Activated T-helper 1 cell treated with anti-CD3 and anti-CD28 coated beads, Interleukin-12 subunit alpha, Interleukin-12 subunit beta, Interleukin-2, Interleukin-4 antibody, amounts not matched to agents 30 ng/mL and 10 ng/mL and 1 ng/mL, durations not matched to agents 14 hours and 24 hours and 36 hours (primary cell): ENCODE measurements around the gene MCIDAS. TPM values are rescaled to one million over a fixed set of nuclear protein-coding genes. Genes with fewer than 3 reads are reported as not detected.
A peak's percentile ranks its signal among the peaks of the same experiment; 100 is the strongest.

ENCODE experiments used
- DNase-seq: peaks from one replicate; pipeline ENCODE4 v3.0.0; 2021; ENCODE audit warnings: low spot score
- H3K27ac Mint-ChIP-seq: one replicate; pipeline ENCODE4 v1.8.0; 2021; ENCODE audit warnings: mild to moderate bottlenecking, mixed read lengths
- H3K27me3 Mint-ChIP-seq: one replicate; pipeline ENCODE4 v1.8.0; 2022; ENCODE audit warnings: mild to moderate bottlenecking, moderate library complexity, mixed read lengths; ENCODE audit not compliant: insufficient read depth
- H3K36me3 Mint-ChIP-seq: one replicate; pipeline ENCODE4 v1.8.0; 2021; ENCODE audit warnings: low read depth, mixed read lengths
- H3K4me1 Mint-ChIP-seq: one replicate; pipeline ENCODE4 v1.8.0; 2021; ENCODE audit warnings: low read depth, mixed read lengths
- H3K4me3 Mint-ChIP-seq: one replicate; pipeline ENCODE4 v1.8.0; 2021; ENCODE audit warnings: mild to moderate bottlenecking, moderate library complexity, mixed read lengths
- H3K9me3 Mint-ChIP-seq: one replicate; pipeline ENCODE4 v1.8.0; 2021; ENCODE audit warnings: mixed read lengths
- intact Hi-C: fragments of 100-400 bp; cut with micrococcal nuclease; formaldehyde crosslinking; loops from one replicate; pipeline ENCODE4 v1.15.1; 2024
- total RNA-seq: library from RNA; stranded (reverse); gene quantifications from 2 replicates; pipeline ENCODE4 v1.2.3, GENCODE V29; 2022

MCIDAS gene
- total RNA-seq, 1 donor from 2014 or later: not detected

DNA sequence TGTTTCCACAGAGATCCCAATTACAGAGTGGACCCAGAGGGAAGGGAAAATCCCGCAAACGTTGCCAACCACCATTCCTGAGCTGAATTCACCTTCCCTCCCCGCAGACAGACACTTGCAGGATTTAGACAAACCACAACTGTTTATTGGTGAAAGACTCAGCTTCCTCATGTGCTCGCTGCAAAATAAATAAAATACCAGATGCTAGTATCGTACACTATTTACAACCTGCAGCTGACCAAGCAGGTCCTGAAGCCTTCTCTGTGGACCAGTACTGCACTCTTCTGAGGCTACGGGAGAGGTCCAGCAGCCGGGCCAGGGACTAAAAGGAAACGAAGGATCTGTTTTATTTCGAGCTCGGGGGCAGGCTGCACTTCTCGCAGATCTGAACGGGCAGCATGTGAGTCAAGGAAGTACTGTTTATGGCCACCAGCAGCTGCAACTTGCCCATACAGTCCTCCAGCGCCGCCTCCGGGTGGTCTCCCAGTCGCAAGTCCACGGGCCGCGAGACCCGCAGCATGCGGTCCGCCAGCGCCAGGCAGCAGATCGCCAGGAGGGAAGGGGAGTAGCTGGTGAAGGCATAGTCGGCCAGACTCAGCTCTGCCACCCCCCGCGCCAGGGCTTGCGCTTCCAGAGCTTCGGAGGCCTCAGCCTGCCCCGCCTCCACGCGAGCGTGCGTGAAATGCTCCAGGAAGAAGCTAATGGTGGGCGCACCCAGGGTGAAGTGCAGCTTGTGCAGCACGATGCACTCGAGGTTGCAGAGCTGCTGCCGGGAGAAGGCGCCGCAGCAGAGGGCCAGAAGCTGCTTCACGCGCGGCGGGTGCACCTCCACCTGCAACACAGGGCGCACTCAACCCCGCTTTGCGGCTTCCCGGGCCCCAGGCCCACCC, 4.2 kb upstream of the MCIDAS start:
- no peak for DNase-seq
- H3K9me3 Mint-ChIP-seq: no peaks in the 10 kb centered on the region
- H3K27ac Mint-ChIP-seq: no peak overlapping the region
- peak overlapping the region; percentile 83 for H3K4me3 Mint-ChIP-seq
- no peaks in the 10 kb centered on the region for H3K36me3 Mint-ChIP-seq
- peaks cover 52% of the 10 kb centered on the region for H3K4me1 Mint-ChIP-seq
- peaks cover 77% of the 10 kb centered on the region for H3K27me3 Mint-ChIP-seq
- intact Hi-C loops: loop anchor here (1.0 kb wide), 1 partner anchor 8 kb away; no protein-coding TSS in a partner anchor

DNA sequence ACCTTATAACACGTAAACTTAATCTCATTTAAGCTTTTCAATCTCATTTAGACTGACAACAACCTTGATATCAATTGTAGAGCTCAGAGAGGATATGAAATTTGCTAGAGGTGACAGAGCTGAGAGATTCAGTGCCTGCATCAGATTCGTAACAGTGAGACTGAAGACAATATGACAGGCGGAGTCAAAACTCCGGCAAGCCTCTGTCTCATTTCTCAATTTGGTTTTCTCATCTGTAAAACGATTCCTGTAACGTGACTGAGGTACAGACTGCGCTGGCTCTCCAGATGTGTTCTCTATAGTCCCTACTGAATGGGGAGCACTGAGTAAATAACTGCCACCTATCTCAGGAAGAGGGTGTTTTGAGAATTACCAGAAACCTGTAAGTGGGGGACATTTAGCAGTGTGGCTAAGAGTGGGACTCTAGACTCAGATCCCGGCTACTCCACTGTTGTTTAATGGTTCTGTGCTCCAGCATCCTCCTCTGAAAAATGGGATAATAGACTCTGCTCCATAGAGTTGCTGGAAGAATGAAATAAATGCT, 3.0 kb upstream of the MCIDAS start:
- Mint-ChIP-seq H3K27ac (no peak overlapping the region), H3K36me3 (no peaks in the 10 kb centered on the region), H3K4me3 (no peak overlapping the region), H3K4me1 (peaks cover 55% of the 10 kb centered on the region), H3K27me3 (peaks cover 80% of the 10 kb centered on the region), H3K9me3 (no peaks in the 10 kb centered on the region)
- DNase-seq: no peak
- intact Hi-C loops: no loop called here

DNA sequence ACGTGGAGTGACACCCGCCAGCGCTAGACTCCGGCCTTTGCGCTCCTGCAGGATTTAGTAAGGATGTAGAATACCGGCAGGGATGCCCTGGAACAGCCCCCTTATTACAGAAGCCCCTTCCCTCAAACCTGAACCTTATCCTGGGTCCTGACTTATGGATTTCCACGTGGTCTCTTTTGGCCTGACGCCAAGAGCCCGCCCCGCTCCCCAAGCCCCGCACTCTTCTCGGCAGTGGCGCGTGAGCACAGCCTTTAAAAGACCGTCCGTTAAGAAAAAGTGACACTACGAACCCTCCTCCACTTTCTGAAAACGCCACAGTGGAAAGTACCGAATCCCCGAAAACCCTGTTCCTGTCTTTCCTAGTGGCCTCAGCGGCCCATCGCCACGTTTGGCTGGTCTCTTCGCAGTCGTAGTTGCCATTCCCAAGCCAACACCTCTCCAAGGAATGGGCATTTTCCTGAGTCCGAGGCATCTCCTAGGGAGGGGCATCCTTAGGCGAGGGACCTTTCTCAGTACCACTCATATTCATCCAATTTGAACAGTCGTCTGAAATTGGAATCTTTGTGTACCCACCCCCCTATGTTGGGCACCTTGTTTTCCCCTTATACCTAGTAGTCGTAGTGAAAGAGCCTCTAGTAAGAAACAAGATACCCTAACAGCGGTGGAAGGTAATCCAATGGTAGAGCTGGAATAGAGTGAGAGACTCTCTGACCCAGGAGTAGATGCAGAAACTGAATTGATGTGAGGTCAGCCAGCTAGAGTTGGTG, 732 bp upstream of the MCIDAS start:
- intact Hi-C loops: loop anchor here (1.0 to 10.0 kb wide), 4 partner anchors 55 to 1743 kb away; partner anchors contain the start of genes ARL15, CDC20B and FST
- Mint-ChIP-seq H3K4me1 (peaks cover 61% of the 10 kb centered on the region), H3K27ac (peak overlapping the region; percentile 62), H3K9me3 (no peaks in the 10 kb centered on the region), H3K27me3 (peaks cover 88% of the 10 kb centered on the region), H3K36me3 (no peaks in the 10 kb centered on the region), H3K4me3 (peak overlapping the region; percentile 68)
- no peak for DNase-seq

DNA sequence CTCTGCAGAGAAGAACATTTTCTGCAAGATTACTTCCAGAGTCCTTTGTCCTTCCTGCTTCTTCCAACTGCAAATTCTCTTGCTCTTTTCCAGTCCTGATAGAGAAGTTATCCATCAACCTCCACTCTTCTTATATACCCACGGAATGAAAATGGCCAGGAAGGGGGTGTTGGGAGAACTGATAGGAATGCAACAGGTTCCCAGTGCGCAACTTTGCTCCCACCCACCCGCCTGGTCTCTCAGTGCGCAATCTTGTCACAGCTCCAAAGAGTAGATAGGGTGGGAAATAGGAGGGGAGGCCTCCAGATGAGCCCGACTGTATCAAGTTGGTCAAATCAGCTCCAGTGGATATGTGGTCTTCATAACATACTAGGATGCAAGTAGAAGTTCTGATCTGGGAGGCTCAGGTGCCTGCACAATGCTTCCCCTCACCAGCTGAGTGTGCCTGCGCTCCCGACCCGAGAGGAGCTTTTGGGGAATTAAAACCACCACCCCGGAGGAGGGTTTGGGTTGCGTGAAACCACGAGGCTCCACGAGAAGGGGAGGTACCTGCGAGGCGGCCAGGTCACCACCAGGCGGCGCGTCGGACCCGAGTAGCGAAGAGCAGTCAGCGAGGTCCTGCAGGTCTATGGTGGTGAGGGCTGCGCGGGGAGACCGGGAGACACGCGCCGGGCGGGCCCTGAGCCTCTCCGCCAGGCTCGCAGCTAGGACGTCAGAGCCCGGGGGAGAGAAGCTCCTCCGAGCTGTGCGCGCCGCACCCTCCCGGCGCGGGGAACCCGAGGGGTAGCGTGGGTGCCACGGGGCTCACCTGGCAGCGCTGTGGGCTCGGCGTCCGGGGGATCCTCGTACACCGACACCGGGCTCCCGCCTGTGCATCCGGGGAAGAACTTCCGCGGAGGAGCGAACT, 835 bp downstream of the MCIDAS start:
- H3K4me3 Mint-ChIP-seq: peak overlapping the region; percentile 61
- peak overlapping the region; percentile 65 for H3K27ac Mint-ChIP-seq
- no peak for DNase-seq
- H3K36me3 Mint-ChIP-seq: no peaks in the 10 kb centered on the region
- intact Hi-C loops: loop anchor here (5.0 to 10.0 kb wide), 3 partner anchors 466 to 1741 kb away; partner anchors contain the start of genes ARL15 and FST
- peaks cover 58% of the 10 kb centered on the region for H3K4me1 Mint-ChIP-seq
- peaks cover 87% of the 10 kb centered on the region for H3K27me3 Mint-ChIP-seq
- peaks cover 4% of the 10 kb centered on the region for H3K9me3 Mint-ChIP-seq

DNA sequence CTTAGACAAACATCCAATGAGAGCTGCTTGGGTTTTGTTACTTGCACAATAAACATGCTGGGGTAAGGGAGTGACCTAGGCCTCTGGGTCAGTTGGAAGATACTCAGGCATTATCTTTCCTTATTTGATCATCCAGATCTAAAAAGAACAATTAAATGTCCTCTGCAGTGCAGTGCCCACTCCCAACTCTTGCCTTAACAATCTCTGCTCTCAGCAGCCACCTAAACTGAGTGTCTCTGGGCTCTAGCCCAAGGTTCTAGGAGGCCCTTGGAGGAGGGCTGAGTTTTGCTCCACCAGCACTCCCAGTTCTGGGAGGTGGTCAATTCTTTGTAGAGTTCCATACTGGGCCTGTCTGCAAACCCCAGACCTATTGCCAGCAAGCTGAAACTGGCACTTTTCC, 1.8 kb downstream of the MCIDAS start:
- no peaks in the 10 kb centered on the region for H3K36me3 Mint-ChIP-seq
- no peak for DNase-seq
- intact Hi-C loops: loop anchor here (5.0 to 10.0 kb wide), 3 partner anchors 467 to 1741 kb away; partner anchors contain the start of genes ARL15 and FST
- peak overlapping the region; percentile 22 for H3K4me3 Mint-ChIP-seq
- peaks cover 58% of the 10 kb centered on the region for H3K4me1 Mint-ChIP-seq
- no peak overlapping the region for H3K27ac Mint-ChIP-seq
- H3K27me3 Mint-ChIP-seq: peaks cover 87% of the 10 kb centered on the region
- peaks cover 4% of the 10 kb centered on the region for H3K9me3 Mint-ChIP-seq

DNA sequence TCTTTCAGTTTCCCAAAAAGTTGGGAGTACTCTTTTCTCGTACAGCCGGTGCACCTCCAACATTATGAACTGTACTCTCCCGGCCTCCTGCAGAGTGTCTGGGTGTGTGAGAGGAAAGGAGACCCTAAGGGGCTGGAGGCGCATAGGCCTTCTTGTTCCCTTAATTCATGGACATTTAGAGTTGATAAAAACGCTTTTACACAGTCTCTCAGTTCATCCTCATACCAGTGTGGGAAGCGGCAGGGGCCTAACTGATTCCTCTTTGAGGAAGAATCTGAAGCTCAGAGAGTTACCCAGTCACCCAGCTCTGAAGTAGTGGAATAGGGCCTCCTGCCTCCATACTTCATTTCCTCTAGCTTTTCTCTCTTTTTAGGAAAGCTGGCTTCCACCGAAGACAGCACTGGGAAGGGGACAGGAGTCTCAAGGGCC, 3.3 kb downstream of the MCIDAS start:
- Mint-ChIP-seq H3K27ac (no peak overlapping the region), H3K27me3 (peaks cover 87% of the 10 kb centered on the region), H3K4me3 (peak overlapping the region; percentile 19), H3K9me3 (peaks cover 4% of the 10 kb centered on the region), H3K4me1 (peaks cover 53% of the 10 kb centered on the region), H3K36me3 (no peaks in the 10 kb centered on the region)
- intact Hi-C loops: loop anchor here (1.0 to 10.0 kb wide), 4 partner anchors 7 to 1739 kb away; partner anchors contain the start of genes ARL15 and FST
- no peak for DNase-seq

DNA sequence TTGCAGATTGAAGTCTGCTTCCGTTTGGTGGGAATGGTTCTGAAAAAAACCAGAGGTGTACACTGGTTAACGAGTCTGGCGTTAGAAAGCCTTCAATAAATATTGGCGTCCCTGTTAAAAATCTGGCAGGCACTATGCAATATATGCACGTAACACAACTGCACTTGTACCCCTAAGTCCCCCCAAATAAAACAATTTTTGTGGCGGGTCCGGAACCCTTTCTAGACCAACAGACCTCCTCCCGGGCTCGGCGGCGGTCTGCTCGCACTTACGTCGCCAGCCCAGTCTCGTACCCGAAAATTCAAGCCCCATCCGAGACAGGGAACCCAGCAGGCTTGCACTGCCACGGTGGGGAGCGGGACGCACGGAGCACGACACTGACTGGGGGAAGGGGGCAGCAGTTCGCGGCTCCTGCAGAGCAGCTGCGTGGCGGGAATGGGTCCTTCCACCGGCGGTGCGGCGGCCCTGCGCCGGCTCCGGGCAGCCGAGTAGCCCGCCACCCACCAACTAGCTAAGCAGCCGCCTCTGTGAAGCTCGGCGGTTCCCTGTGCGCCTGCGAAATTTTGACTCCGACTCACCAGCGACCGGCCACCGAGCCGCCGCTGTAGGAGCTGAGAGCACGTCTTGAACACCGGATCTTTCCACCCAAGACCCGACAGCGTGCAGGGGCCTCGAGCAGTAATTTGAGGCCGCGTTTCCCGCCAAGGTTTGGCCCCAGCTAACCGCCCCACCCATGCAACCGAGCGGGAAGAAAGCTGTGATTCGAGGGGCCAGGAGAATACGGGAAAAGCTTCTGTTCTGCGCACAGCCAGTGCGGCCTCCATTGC, 3.9 kb downstream of the MCIDAS start:
- H3K27me3 Mint-ChIP-seq: peaks cover 87% of the 10 kb centered on the region
- H3K4me1 Mint-ChIP-seq: peaks cover 53% of the 10 kb centered on the region
- H3K4me3 Mint-ChIP-seq: peak overlapping the region; percentile 41
- intact Hi-C loops: loop anchor here (1.0 to 10.0 kb wide), 4 partner anchors 8 to 1738 kb away; partner anchors contain the start of genes ARL15 and FST
- no peak for DNase-seq
- H3K27ac Mint-ChIP-seq: peak overlapping the region; percentile 73
- H3K9me3 Mint-ChIP-seq: peaks cover 4% of the 10 kb centered on the region
- H3K36me3 Mint-ChIP-seq: no peaks in the 10 kb centered on the region

DNA sequence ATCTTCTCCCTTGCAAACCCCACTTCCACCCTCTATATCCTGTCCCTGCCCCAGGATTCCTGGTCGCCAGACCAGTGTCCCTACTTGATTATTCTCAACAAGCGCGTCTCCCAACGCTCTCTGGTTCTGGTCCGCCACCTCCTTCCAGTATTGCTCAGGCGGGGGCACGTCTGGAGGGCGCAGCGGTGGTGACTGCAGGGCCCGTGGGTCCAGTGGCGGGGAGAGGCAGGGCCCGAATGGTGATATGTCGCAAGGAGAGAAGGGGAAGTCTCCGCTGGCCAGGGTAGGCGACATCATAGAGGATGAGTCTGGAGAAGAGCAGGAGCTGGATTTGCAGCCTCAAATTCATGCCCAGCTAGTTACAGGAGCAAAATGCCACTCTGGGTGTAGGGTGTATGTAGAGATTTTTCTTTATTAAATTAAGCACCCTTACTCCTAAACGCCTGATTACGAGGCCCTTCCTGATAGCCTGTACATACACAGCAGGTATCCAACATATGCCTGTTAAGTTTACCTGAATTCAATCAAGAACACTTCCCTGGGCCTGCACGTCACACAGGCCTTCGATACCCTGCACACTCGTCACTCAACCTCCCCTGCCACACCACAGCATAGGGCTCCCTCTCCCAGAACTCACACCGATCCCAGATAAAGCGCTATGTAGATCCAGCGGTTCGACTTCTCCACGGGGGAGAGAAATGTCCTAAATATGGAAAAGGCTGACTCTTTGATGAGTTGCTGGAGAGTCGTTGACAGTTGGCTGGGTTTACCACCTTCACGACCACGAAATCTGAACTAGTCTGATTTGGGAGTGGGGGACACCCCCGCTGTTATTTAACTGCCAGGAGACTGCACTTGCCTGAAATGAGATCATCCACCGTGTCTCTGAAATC, 4.8 kb downstream of the MCIDAS start:
- peak overlapping the region; percentile 41 for H3K4me3 Mint-ChIP-seq
- peaks cover 45% of the 10 kb centered on the region for H3K4me1 Mint-ChIP-seq
- peaks cover 83% of the 10 kb centered on the region for H3K27me3 Mint-ChIP-seq
- peak overlapping the region; percentile 73 for H3K27ac Mint-ChIP-seq
- H3K36me3 Mint-ChIP-seq: no peaks in the 10 kb centered on the region
- peaks cover 4% of the 10 kb centered on the region for H3K9me3 Mint-ChIP-seq
- DNase-seq: no peak
- intact Hi-C loops: loop anchor here (5.0 to 10.0 kb wide), 3 partner anchors 335 to 1738 kb away; partner anchors contain the start of genes ARL15 and FST

DNA sequence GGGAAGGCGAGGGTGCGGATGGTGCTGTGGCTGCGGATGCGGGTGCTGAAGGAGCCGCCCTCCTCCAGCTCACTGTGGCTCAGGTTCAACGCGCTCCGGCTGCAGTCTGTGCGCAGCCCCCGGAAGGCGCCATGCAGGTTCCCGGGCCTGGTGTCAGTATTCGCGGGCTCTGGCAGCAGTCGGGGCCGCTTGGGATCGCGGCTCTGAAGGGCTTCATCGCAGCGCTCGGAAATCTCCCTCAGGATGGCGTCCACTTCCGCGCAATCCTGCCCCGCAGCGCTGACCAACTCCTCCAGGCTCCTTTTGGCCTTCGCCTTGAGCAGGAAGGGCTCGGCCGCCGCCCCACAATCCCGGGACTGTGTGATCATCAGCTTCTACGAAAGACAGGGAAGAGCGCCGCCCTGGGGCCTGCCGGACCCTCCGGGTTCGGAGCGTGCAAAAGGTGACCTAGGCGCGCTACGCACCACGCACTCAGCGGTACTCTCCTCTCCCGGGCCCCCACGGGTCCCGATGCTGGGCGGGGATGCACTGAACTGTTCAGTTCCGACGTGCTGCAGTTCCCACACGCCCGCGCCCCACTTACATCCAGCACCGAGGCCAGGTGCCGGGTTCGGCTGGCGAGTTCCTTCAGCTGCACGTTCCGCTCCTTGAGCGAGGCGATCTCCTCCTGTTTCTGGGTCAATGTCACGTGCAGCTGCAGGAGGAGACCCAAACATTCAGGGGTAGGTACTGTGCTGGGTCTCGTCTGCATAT, 6.5 kb downstream of the MCIDAS start:
- Mint-ChIP-seq H3K27ac (peak overlapping the region; percentile 23), H3K36me3 (no peaks in the 10 kb centered on the region), H3K27me3 (peaks cover 80% of the 10 kb centered on the region), H3K4me1 (peaks cover 39% of the 10 kb centered on the region), H3K4me3 (peak overlapping the region; percentile 62), H3K9me3 (peaks cover 4% of the 10 kb centered on the region)
- DNase-seq: no peak
- intact Hi-C loops: loop anchor here (5.0 to 10.0 kb wide), 3 partner anchors 333 to 1736 kb away; partner anchors contain the start of genes ARL15 and FST

DNA sequence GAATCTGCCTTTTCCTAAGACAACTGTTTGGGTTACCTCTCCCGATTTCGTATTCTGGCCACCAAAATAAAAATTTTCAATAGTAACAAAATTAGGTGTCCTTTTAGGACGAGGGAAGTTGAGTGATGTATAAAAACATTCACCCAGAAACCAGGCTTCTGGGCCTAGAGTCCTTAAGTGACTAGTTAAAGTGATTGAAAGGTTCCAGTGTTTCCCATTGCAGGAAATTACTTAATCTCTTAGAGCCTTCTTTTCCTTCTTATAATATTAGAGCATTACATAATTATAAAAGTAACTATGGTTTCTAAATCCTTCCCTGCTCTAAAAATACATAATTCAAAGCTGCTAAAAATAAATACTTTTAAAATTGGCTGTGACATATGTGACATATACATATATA, 7.3 kb downstream of the MCIDAS start:
- intact Hi-C loops: loop anchor here (2.0 to 10.0 kb wide), 4 partner anchors 13 to 1735 kb away; partner anchors contain the start of genes ARL15, CCNO and FST
- H3K27me3 Mint-ChIP-seq: peaks cover 76% of the 10 kb centered on the region
- peak overlapping the region; percentile 7 for H3K4me3 Mint-ChIP-seq
- H3K4me1 Mint-ChIP-seq: peaks cover 39% of the 10 kb centered on the region
- DNase-seq: no peak
- H3K27ac Mint-ChIP-seq: no peak overlapping the region
- H3K9me3 Mint-ChIP-seq: peaks cover 4% of the 10 kb centered on the region
- no peaks in the 10 kb centered on the region for H3K36me3 Mint-ChIP-seq
